Transverse colon (tissue), 4 donors: ENCODE data around the gene ZNF865. TPM values are rescaled to one million over a fixed set of nuclear protein-coding genes. Genes with fewer than 3 reads are reported as not detected.

Experiments used
- DNase-seq: peaks from one replicate; pipeline ENCODE4 v3.0.0-alpha.2; 2019
- H3K27ac ChIP-seq, 4 donors: fragments of 200-600 bp; sonication (generic); 2 replicates each; pipeline ENCODE4 v1.5.1; 2016 to 2018; ENCODE audit warnings: inconsistent platforms in 4 of 4
- H3K27me3 ChIP-seq: fragments of 200-600 bp; sonication (generic); 2 replicates; pipeline ENCODE4 v1.5.1; 2017; ENCODE audit warnings: inconsistent platforms
- H3K36me3 ChIP-seq, 4 donors: fragments of 200-600 bp; sonication (generic); 2 replicates each; pipeline ENCODE4 v1.5.1; 2017 to 2019; ENCODE audit warnings: inconsistent platforms in 4 of 4
- H3K4me1 ChIP-seq, 4 donors: fragments of 200-600 bp; sonication (generic); 2 replicates each; pipeline ENCODE4 v1.5.1; 2017 to 2020; ENCODE audit warnings: inconsistent platforms in 4 of 4
- H3K4me3 ChIP-seq, 4 donors: fragments of 200-600 bp; sonication (generic); 1 replicate in 1 of 4; 2 replicates in 3 of 4; pipeline versions ENCODE4 v1.5.1 to v1.6.1; 2017 to 2019; ENCODE audit warnings: inconsistent platforms in 4 of 4
- H3K9me3 ChIP-seq, 2 donors: fragments of 200-600 bp; sonication (generic); 2 replicates each; pipeline ENCODE4 v1.5.1; 2017 to 2019; ENCODE audit warnings: inconsistent platforms in 2 of 2
- EP300 ChIP-seq: sonication (generic); formaldehyde crosslinking; IDR thresholded peaks from one replicate; pipeline ENCODE4 v1.6.1; 2017; ENCODE audit warnings: antibody characterized with exemption, low read depth
- POLR2A ChIP-seq: fragments of 450-650 bp; IDR thresholded peaks from one replicate; pipeline ENCODE4 v1.6.1; 2016; ENCODE audit warnings: antibody characterized with exemption, mild to moderate bottlenecking, moderate library complexity
- POLR2AphosphoS5 ChIP-seq, 3 donors: sonication (generic); formaldehyde crosslinking; IDR thresholded peaks; one replicate each; pipeline ENCODE4 v1.6.1; 2016; ENCODE audit warnings: antibody characterized with exemption in 3 of 3
- WGBS, 2 donors: methylation state at CpG; one replicate each; pipeline ENCODE4 v1.1.5; 2018; ENCODE audit warnings: low coverage in 1 of 2; 5-methylcytosine and 5-hydroxymethylcytosine counted together
- in situ Hi-C, 4 donors: fragments of 200-750 bp; cut with MboI; loops; one replicate each; pipeline versions ENCODE4 v1.15.0 to v1.15.1; 2017; ENCODE audit warnings: low sequenced_read_pairs in 3 of 4, low pct_ligation_motif_present in 1 of 4, low pct_unique_long_range_greater_than_20kb in 1 of 4
- intact Hi-C: fragments of 100-400 bp; cut with DNase I; formaldehyde crosslinking; loops from one replicate; pipeline ENCODE4 v1.15.1; 2023; ENCODE audit warnings: low total_unique reads
- total RNA-seq, 4 donors: library from RNA; depleted of rRNA; stranded (reverse); fragments of >200 nt; gene quantifications; one replicate each; pipeline ENCODE4 v1.1.0, GENCODE V29; 2016
- TF ChIP-seq, protein P1 (sequence below), 5 experiments: fragments of 200-600 bp in 3 of 5; fragments of 450-650 bp in 2 of 5; sonication (generic) in 3 of 5; IDR thresholded peaks; 1 replicate in 2 of 5; 2 replicates in 3 of 5; pipeline ENCODE4 v1.5.1; 2016 to 2017; ENCODE audit warnings: antibody characterized with exemption in 5 of 5, inconsistent platforms in 3 of 5, mild to moderate bottlenecking in 2 of 5, moderate library complexity in 1 of 5

The ZNF865 gene
- total RNA-seq, 4 donors from 2014 or later = 8.3 to 50.1 (median 13.4) TPM

GRCh38 chr19:55613930-55614710 is 8.7 kb downstream of the ZNF865 start:
- Histone ChIP-seq H3K27me3 (no peaks in the 10 kb centered on the region), H3K27ac (no peak overlapping the region), H3K4me3 (no peak overlapping the region), H3K4me1 (peaks cover 0 to 6% (median 0%) of the 10 kb centered on the region in 4 donors), H3K9me3 (no peaks in the 10 kb centered on the region), H3K36me3 (peaks cover 0 to 18% (median 8%) of the 10 kb centered on the region in 4 donors)
- intact Hi-C loops (loop anchor here (10.0 kb wide), 1 partner anchor 99 kb away; no protein-coding TSS in a partner anchor), in situ Hi-C loops (no loop called here)
- no peak for DNase-seq
- 93 to 95% methylated on average over 3 to 66 of the region's 75 CpGs for WGBS, 2 donors
- TF ChIP-seq, protein P1, sequence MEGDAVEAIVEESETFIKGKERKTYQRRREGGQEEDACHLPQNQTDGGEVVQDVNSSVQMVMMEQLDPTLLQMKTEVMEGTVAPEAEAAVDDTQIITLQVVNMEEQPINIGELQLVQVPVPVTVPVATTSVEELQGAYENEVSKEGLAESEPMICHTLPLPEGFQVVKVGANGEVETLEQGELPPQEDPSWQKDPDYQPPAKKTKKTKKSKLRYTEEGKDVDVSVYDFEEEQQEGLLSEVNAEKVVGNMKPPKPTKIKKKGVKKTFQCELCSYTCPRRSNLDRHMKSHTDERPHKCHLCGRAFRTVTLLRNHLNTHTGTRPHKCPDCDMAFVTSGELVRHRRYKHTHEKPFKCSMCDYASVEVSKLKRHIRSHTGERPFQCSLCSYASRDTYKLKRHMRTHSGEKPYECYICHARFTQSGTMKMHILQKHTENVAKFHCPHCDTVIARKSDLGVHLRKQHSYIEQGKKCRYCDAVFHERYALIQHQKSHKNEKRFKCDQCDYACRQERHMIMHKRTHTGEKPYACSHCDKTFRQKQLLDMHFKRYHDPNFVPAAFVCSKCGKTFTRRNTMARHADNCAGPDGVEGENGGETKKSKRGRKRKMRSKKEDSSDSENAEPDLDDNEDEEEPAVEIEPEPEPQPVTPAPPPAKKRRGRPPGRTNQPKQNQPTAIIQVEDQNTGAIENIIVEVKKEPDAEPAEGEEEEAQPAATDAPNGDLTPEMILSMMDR (IDR thresholded peaks at IDR 0.05) = no peak
- TF ChIP-seq POLR2AphosphoS5 (IDR thresholded peaks at IDR 0.05) (no peak), POLR2A (no peak), EP300 (no peak)

- intact Hi-C loops = loop anchor here (10.0 kb wide), 1 partner anchor 100 kb away; no protein-coding TSS in a partner anchor
- WGBS, 2 donors = 96% methylated on average over 98 of the region's 98 CpGs; no CpG with 5 or more reads in 1 of the 2 donors
- Histone ChIP-seq H3K4me1 (peaks cover 0 to 6% (median 0%) of the 10 kb centered on the region in 4 donors), H3K27me3 (no peaks in the 10 kb centered on the region), H3K4me3 (no peak overlapping the region), H3K27ac (no peak overlapping the region), H3K36me3 (peaks cover 0 to 18% (median 8%) of the 10 kb centered on the region in 4 donors), H3K9me3 (no peaks in the 10 kb centered on the region)
- TF ChIP-seq, protein P1 (IDR thresholded peaks at IDR 0.05) = no peak
- TF ChIP-seq POLR2AphosphoS5 (IDR thresholded peaks at IDR 0.05) (no peak), EP300 (no peak), POLR2A (no peak)
- in situ Hi-C loops = no loop called here
- DNase-seq = no peak
Observed at GRCh38 chr19:55614711-55615542, 9.5 kb downstream of the ZNF865 start.

GRCh38 chr19:55615543-55616394 is 10.3 kb downstream of the ZNF865 start:
- H3K4me1 ChIP-seq = peaks cover 0 to 6% (median 0%) of the 10 kb centered on the region in 4 donors
- intact Hi-C loops = loop anchor here (10.0 kb wide), 1 partner anchor 101 kb away; no protein-coding TSS in a partner anchor
- DNase-seq = no peak
- no peaks in the 10 kb centered on the region for H3K9me3 ChIP-seq
- in situ Hi-C loops = no loop called here
- H3K27me3 ChIP-seq = no peaks in the 10 kb centered on the region
- no peak overlapping the region for H3K27ac ChIP-seq
- TF ChIP-seq POLR2AphosphoS5 (IDR thresholded peaks at IDR 0.05) (no peak), EP300 (no peak), POLR2A (no peak)
- TF ChIP-seq, protein P1 (IDR thresholded peaks at IDR 0.05) = no peak
- WGBS, 2 donors = 98 to 100% methylated on average over 5 to 71 of the region's 88 CpGs
- no peak overlapping the region for H3K4me3 ChIP-seq
- H3K36me3 ChIP-seq = peaks cover 0 to 18% (median 8%) of the 10 kb centered on the region in 4 donors
